Tibial nerve (tissue), 4 donors: ENCODE measurements around the gene BMP10.

Source experiments
- EP300 ChIP-seq, 2 donors: sonication (generic); formaldehyde crosslinking; IDR thresholded peaks; one replicate each; pipeline ENCODE4 v1.6.1; 2017; ENCODE audit warnings: antibody characterized with exemption in 2 of 2, mild to moderate bottlenecking in 1 of 2
- POLR2A ChIP-seq, 2 donors: fragments of 450-650 bp; IDR thresholded peaks; one replicate each; pipeline ENCODE4 v1.6.1; 2017; ENCODE audit warnings: antibody characterized with exemption in 2 of 2, mild to moderate bottlenecking in 2 of 2, moderate library complexity in 2 of 2
- TF ChIP-seq, protein P1 (sequence below), 5 experiments: fragments of 200-600 bp in 3 of 5; fragments of 450-650 bp in 2 of 5; sonication (generic) in 3 of 5; IDR thresholded peaks; one replicate each; pipeline ENCODE4 v1.5.1; 2016 to 2019; ENCODE audit warnings: antibody characterized with exemption in 5 of 5, mild to moderate bottlenecking in 3 of 5, moderate library complexity in 2 of 5

DNA sequence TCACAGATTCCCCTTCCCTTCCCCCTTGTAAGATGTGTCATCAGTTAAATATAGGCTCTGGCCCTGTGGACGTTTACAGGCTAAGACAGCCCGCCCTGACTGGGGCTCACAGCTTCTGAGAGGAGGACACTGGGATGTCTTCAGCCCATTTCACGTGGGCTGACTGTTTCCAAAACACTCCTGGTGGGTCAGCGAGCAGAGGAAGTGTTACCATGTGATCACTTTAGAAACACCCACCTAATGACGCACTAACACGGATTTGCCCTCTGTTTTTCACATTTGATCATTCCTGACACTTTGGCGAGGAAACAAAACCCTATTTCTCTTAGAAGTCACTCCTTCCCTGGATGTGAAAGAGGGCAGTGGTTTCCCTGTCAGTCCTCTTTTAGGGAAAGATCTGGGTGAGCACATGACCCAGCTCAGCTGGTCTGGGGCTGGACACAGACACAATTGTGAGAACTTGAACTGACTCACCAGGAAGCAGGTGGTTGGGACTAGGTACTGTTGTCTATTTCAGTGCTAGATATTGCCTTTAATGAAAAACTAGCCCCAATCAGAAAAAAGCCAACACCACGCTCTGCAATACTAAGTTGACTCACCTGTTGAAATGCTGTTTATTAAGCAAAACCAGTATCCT is 38.8 kb downstream of the BMP10 start:
- TF ChIP-seq POLR2A (IDR thresholded peaks at IDR 0.05) (peak in 1 of 2 donors; percentile 43), EP300 (IDR thresholded peaks at IDR 0.05) (peak; percentile 41 to 86)
- TF ChIP-seq, protein P1, sequence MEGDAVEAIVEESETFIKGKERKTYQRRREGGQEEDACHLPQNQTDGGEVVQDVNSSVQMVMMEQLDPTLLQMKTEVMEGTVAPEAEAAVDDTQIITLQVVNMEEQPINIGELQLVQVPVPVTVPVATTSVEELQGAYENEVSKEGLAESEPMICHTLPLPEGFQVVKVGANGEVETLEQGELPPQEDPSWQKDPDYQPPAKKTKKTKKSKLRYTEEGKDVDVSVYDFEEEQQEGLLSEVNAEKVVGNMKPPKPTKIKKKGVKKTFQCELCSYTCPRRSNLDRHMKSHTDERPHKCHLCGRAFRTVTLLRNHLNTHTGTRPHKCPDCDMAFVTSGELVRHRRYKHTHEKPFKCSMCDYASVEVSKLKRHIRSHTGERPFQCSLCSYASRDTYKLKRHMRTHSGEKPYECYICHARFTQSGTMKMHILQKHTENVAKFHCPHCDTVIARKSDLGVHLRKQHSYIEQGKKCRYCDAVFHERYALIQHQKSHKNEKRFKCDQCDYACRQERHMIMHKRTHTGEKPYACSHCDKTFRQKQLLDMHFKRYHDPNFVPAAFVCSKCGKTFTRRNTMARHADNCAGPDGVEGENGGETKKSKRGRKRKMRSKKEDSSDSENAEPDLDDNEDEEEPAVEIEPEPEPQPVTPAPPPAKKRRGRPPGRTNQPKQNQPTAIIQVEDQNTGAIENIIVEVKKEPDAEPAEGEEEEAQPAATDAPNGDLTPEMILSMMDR (IDR thresholded peaks at IDR 0.05), result peak in 1 of 5 experiments; percentile 26
